Stomach (tissue), 9 donors: ENCODE data around the gene RBMS3. TPM values are rescaled to one million over a fixed set of nuclear protein-coding genes. Genes with fewer than 3 reads are reported as not detected.

Experiments used
- DNase-seq, 2 donors: peaks; one replicate each; pipeline versions ENCODE4 v3.0.0 to v3.0.0-alpha.2; 2013 to 2019
- H3K27ac ChIP-seq, 5 donors: fragments of 200-600 bp in 4 of 5; sonication (generic) in 4 of 5; one replicate each; pipeline ENCODE4 v1.5.1; 2013 to 2019; ENCODE audit warnings: mild to moderate bottlenecking in 1 of 5, moderate library complexity in 1 of 5
- H3K27me3 ChIP-seq, 3 donors: fragments of 200-600 bp; sonication (generic); one replicate each; pipeline ENCODE4 v1.5.1; 2017 to 2019; ENCODE audit warnings: mixed run types in 1 of 3
- H3K36me3 ChIP-seq, 4 donors: fragments of 200-600 bp; sonication (generic); 1 replicate in 3 of 4; 2 replicates in 1 of 4; pipeline ENCODE4 v1.5.1; 2016 to 2019
- H3K4me1 ChIP-seq, 4 donors: fragments of 200-600 bp; sonication (generic); one replicate each; pipeline ENCODE4 v1.5.1; 2016 to 2019
- H3K4me3 ChIP-seq, 4 donors: fragments of 200-600 bp; sonication (generic) in 3 of 4; one replicate each; pipeline ENCODE4 v1.5.1; 2016 to 2019; ENCODE audit warnings: mild to moderate bottlenecking in 1 of 4
- H3K9me3 ChIP-seq, 4 donors: fragments of 200-600 bp; sonication (generic); one replicate each; pipeline ENCODE4 v1.5.1; 2016 to 2019
- CTCF ChIP-seq, 7 experiments: fragments of 450-650 bp in 4 of 7; fragments of 200-600 bp in 3 of 7; sonication (generic) in 3 of 7; IDR thresholded peaks; one replicate each; pipeline ENCODE4 v1.5.1; 2016 to 2019; ENCODE audit warnings: antibody characterized with exemption in 7 of 7, control low read depth in 2 of 7, mild to moderate bottlenecking in 1 of 7
- EP300 ChIP-seq: sonication (generic); formaldehyde crosslinking; IDR thresholded peaks from one replicate; pipeline ENCODE4 v1.6.1; 2017; ENCODE audit warnings: antibody characterized with exemption
- POLR2A ChIP-seq, 4 donors: fragments of 450-650 bp; IDR thresholded peaks; one replicate each; pipeline ENCODE4 v1.6.1; 2016; ENCODE audit warnings: antibody characterized with exemption in 4 of 4, control low read depth in 2 of 4, mild to moderate bottlenecking in 1 of 4, moderate library complexity in 1 of 4
- POLR2AphosphoS5 ChIP-seq, 3 donors: sonication (generic); formaldehyde crosslinking; IDR thresholded peaks; one replicate each; pipeline ENCODE4 v1.6.1; 2016; ENCODE audit warnings: antibody characterized with exemption in 3 of 3
- WGBS, 5 donors: extraction: QIAGEN DNeasy Blood & Tissue Kit in 3 of 5; methylation state at CpG; one replicate each; pipeline versions ENCODE4 v1.1.5 to v1.1.7; 2013 to 2018; 5-methylcytosine and 5-hydroxymethylcytosine counted together
- intact Hi-C: fragments of 100-400 bp; cut with DNase I; formaldehyde crosslinking; loops from one replicate; pipeline ENCODE4 v1.15.1; 2023; ENCODE audit warnings: low total_unique reads
- polyA plus RNA-seq, 3 donors: library from polyadenylated mRNA; stranded (reverse); fragments of 200-250 nt; gene quantifications; one replicate each; pipeline ENCODE4 v1.2.3, GENCODE V29; 2013
- total RNA-seq, 5 donors: library from RNA; depleted of rRNA; stranded (reverse); fragments of >200 nt; gene quantifications; one replicate each; pipeline versions ENCODE4 v1.1.0 to v1.2.3, GENCODE V29; 2014 to 2016
- donor health status: healthy with polysubstance abuse.
- donor health status: Bipolar disorder and iron deficiency.
- donor health status: healthy.

The RBMS3 gene
- total and polyA plus RNA-seq, 8 donors: 2.0 to 103 (median 16.0) TPM

- 82 to 91% (median 85%) methylated on average over 4 of the region's 4 CpGs for WGBS, 5 donors
- Histone ChIP-seq H3K4me1 (peaks cover 0 to 9% (median 0%) of the 10 kb centered on the region in 4 donors), H3K4me3 (no peak overlapping the region), H3K36me3 (peaks cover 0 to 5% (median 0%) of the 10 kb centered on the region in 4 donors), H3K9me3 (no peaks in the 10 kb centered on the region), H3K27me3 (no peaks in the 10 kb centered on the region), H3K27ac (no peak overlapping the region)
- DNase-seq: no peak
- no peak for TF ChIP-seq EP300
- TF ChIP-seq POLR2AphosphoS5 (IDR thresholded peaks at IDR 0.05): no peak
- TF ChIP-seq CTCF (IDR thresholded peaks at IDR 0.05): no peak
- no peak for TF ChIP-seq POLR2A (IDR thresholded peaks at IDR 0.05)
- intact Hi-C loops: no loop called here
Measured at GRCh38 chr3:29267226-29267625, 13.6 kb upstream of the RBMS3 start.

- Histone ChIP-seq H3K9me3 (no peaks in the 10 kb centered on the region), H3K4me1 (peaks cover 0 to 9% (median 0%) of the 10 kb centered on the region in 4 donors), H3K27me3 (no peaks in the 10 kb centered on the region), H3K4me3 (no peak overlapping the region), H3K27ac (no peak overlapping the region), H3K36me3 (peaks cover 0 to under 1% (median 0%) of the 10 kb centered on the region in 4 donors)
- intact Hi-C loops: no loop called here
- no peak for TF ChIP-seq POLR2A (IDR thresholded peaks at IDR 0.05)
- DNase-seq: no peak
- WGBS, 5 donors: 95 to 100% (median 97%) methylated on average over 2 of the region's 2 CpGs
Measured at GRCh38 chr3:29268651-29269050, 12.2 kb upstream of the RBMS3 start.

- no peak for DNase-seq
- Histone ChIP-seq H3K27me3 (no peaks in the 10 kb centered on the region), H3K36me3 (no peaks in the 10 kb centered on the region), H3K9me3 (no peaks in the 10 kb centered on the region), H3K27ac (no peak overlapping the region), H3K4me1 (peaks cover 0 to 9% (median 0%) of the 10 kb centered on the region in 4 donors), H3K4me3 (no peak overlapping the region)
- no peak for TF ChIP-seq CTCF (IDR thresholded peaks at IDR 0.05)
- no peak for TF ChIP-seq POLR2A (IDR thresholded peaks at IDR 0.05)
- TF ChIP-seq POLR2AphosphoS5 (IDR thresholded peaks at IDR 0.05): no peak
- TF ChIP-seq EP300: no peak
- intact Hi-C loops: no loop called here
- 94 to 100% (median 98%) methylated on average over 1 of the region's 1 CpG for WGBS, 5 donors
Measured at GRCh38 chr3:29270752-29271151, 10.1 kb upstream of the RBMS3 start.

GRCh38 chr3:29271475-29271874 is 9.4 kb upstream of the RBMS3 start:
- intact Hi-C loops: no loop called here
- Histone ChIP-seq H3K4me3 (no peak overlapping the region), H3K4me1 (peaks cover 0 to 9% (median 0%) of the 10 kb centered on the region in 4 donors), H3K9me3 (no peaks in the 10 kb centered on the region), H3K27ac (no peak overlapping the region), H3K36me3 (no peaks in the 10 kb centered on the region), H3K27me3 (no peaks in the 10 kb centered on the region)
- no peak for TF ChIP-seq POLR2A (IDR thresholded peaks at IDR 0.05)
- TF ChIP-seq EP300: no peak
- TF ChIP-seq CTCF (IDR thresholded peaks at IDR 0.05): no peak
- no peak for TF ChIP-seq POLR2AphosphoS5 (IDR thresholded peaks at IDR 0.05)
- DNase-seq: no peak
- 25 to 58% (median 47%) methylated on average over 3 of the region's 3 CpGs for WGBS, 5 donors

GRCh38 chr3:29274667-29275066 is 6.2 kb upstream of the RBMS3 start:
- no peak overlapping the region for H3K27ac ChIP-seq

More at GRCh38 chr3:29274667-29275066, 6.2 kb upstream of the RBMS3 start:
- Histone ChIP-seq H3K9me3 (no peaks in the 10 kb centered on the region), H3K36me3 (no peaks in the 10 kb centered on the region), H3K27me3 (no peaks in the 10 kb centered on the region), H3K4me3 (no peak overlapping the region), H3K4me1 (peaks cover 0 to 20% (median 5%) of the 10 kb centered on the region in 4 donors)
- TF ChIP-seq CTCF (IDR thresholded peaks at IDR 0.05) (no peak), POLR2AphosphoS5 (IDR thresholded peaks at IDR 0.05) (no peak), POLR2A (IDR thresholded peaks at IDR 0.05) (no peak), EP300 (no peak)
- WGBS, 5 donors: 89 to 97% (median 90%) methylated on average over 3 of the region's 3 CpGs
- intact Hi-C loops: no loop called here
- DNase-seq: no peak
